GM10266 (cell line): ENCODE measurements around the gene ARID1A.
A peak's percentile ranks its signal among the peaks of the same experiment; 100 is the strongest.
"Not testable (repeated sequence)": the region's sequence is repeated elsewhere in the genome, so short reads cannot be mapped to it uniquely, and the experiment has no call there.

Experiments
- DNase-seq: peaks from one replicate; pipeline ENCODE4 v3.0.0; 2012; ENCODE audit errors: extremely low spot score
- CTCF ChIP-seq: IDR thresholded peaks from 2 replicates; pipeline ENCODE4 v1.5.1; 2012; ENCODE audit warnings: mild to moderate bottlenecking, low read depth; ENCODE audit not compliant: control insufficient read depth, insufficient read depth; ENCODE audit errors: missing control alignments

ARID1A gene

GRCh38 chr1:26723013-26723991, 27.5 kb downstream of the ARID1A start:
- peak; percentile 1 for TF ChIP-seq CTCF
- DNase-seq = no peak

GRCh38 chr1:26724118-26724517, 28.3 kb downstream of the ARID1A start:
- DNase-seq = no peak
- TF ChIP-seq CTCF = no peak

- TF ChIP-seq CTCF = no peak
- DNase-seq = no peak
Measured at GRCh38 chr1:26724926-26725325, 29.1 kb downstream of the ARID1A start.

- not testable (repeated sequence) for DNase-seq
Measured at GRCh38 chr1:26725904-26726303, 30.1 kb downstream of the ARID1A start.

GRCh38 chr1:26726784-26727183, 31.0 kb downstream of the ARID1A start:
- no peak for DNase-seq
- TF ChIP-seq CTCF = no peak

GRCh38 chr1:26727476-26727875, 31.7 kb downstream of the ARID1A start:
- no peak for DNase-seq
- TF ChIP-seq CTCF = no peak

GRCh38 chr1:26728645-26729044, 32.8 kb downstream of the ARID1A start:
- TF ChIP-seq CTCF = no peak
- no peak for DNase-seq
